Measurements from ENCODE around the gene PPP2R5E. TPM values are rescaled to one million over a fixed set of nuclear protein-coding genes. Genes with fewer than 3 reads are reported as not detected.

Gene PPP2R5E
- total and polyA plus RNA-seq, 2 donors (not counting 3 experiments of a cell fraction or from before 2014, with no cell fraction given), result 4.9 to 52.5 TPM

DNA sequence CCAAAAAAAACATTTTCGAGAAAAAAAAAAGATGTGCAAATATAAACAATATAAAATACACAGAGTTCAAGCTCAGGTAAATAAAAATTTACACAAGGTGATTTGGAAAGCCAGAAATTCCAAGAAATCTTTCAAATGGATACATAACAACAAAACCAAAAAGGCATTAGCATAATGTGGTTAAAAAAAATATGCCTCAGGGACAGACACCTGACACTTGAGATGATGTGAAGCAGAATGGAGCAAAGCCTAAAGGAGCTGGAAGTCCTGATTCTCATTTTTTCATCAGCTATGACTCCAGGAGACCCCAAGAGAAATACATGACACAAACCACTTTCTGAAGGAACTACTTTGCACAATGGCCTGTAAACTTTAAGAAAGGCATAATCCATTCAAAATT is 98.6 kb downstream of the PPP2R5E start:
- no peaks in the 10 kb centered on the region for H3K9me3 ChIP-seq (replicated peaks; ENCODE audit: control insufficient read depth, insufficient read depth, low read length)
- no peaks in the 10 kb centered on the region for H3K9me1 ChIP-seq (replicated peaks; ENCODE audit: control insufficient read depth, extremely low read depth, insufficient read depth, low read length)
- peaks cover 42% of the 10 kb centered on the region for H3K79me2 ChIP-seq (ENCODE audit: control insufficient read depth, insufficient read depth, low read length)
- H3K4me2 ChIP-seq (ENCODE audit: insufficient read depth, low read length), result no peak overlapping the region
- DNase-seq (ENCODE audit: low read depth, low spot score), result no peak
- H3K4me3 ChIP-seq (replicated peaks in 1 of 3; ENCODE audit: insufficient read depth in 1 of 3, low read depth in 1 of 3, low read length in 3 of 3), result no peak overlapping the region
- no peaks in the 10 kb centered on the region for H3K4me1 ChIP-seq (ENCODE audit: control insufficient read depth, extremely low read depth, insufficient read depth, low read length)
- H2AFZ ChIP-seq (ENCODE audit: low read depth, low read length), result no peak overlapping the region
- no peaks in the 10 kb centered on the region for H3K27me3 ChIP-seq (ENCODE audit: control insufficient read depth in 2 of 2, insufficient read depth in 2 of 2, low read length in 2 of 2)
- CTCF ChIA-PET, result interaction anchor here (0.8 kb wide), 1 partner anchor 42 kb away, joined by 3 read pairs; no protein-coding TSS in a partner anchor
- BruUV-seq (replicated peaks), result no TSS peak
- H3K36me3 ChIP-seq (ENCODE audit: control insufficient read depth in 2 of 2, extremely low read depth in 1 of 2, insufficient read depth in 2 of 2, low read length in 2 of 2), result no peaks in the 10 kb centered on the region
- peaks cover 7% of the 10 kb centered on the region for H4K20me1 ChIP-seq (replicated peaks; ENCODE audit: control insufficient read depth, extremely low read depth, insufficient read depth, low read length)
- POLR2A ChIA-PET, result no interaction called here
- dilution Hi-C loops (cut with MboI; ENCODE audit: extremely low pct_ligation_motif_present, low sequenced_read_pairs) (no loop called here), intact Hi-C loops (cut with micrococcal nuclease) (no loop called here)
- H3K9ac ChIP-seq (replicated peaks; ENCODE audit: extremely low read depth, insufficient read depth, low read length), result no peak overlapping the region
- no peak for TF ChIP-seq POLR2AphosphoS5 (IDR thresholded peaks at IDR 0.05; ENCODE audit: insufficient read depth, low read depth, low read length)
- no peak for TF ChIP-seq MAX (IDR thresholded peaks at IDR 0.05; ENCODE audit: insufficient read depth, insufficient read length)
- TF ChIP-seq GATA2 (IDR thresholded peaks at IDR 0.05; ENCODE audit: insufficient read depth, insufficient read length, low read depth, low read length), result no peak
- no peak for TF ChIP-seq FOS (IDR thresholded peaks at IDR 0.05; ENCODE audit: borderline replicate concordance, insufficient read depth, low read length)
- TF ChIP-seq JUN (IDR thresholded peaks at IDR 0.05; ENCODE audit: borderline replicate concordance, insufficient read depth, insufficient read length, low read depth), result no peak
- no peak for TF ChIP-seq EZH2 (IDR thresholded peaks at IDR 0.05; ENCODE audit: borderline replicate concordance, low read depth, low read length, severe bottlenecking)
- no peak for TF ChIP-seq MYC (IDR thresholded peaks at IDR 0.05; ENCODE audit: low read depth, low read length)
- no peak for FAIRE-seq
- no peak overlapping the region for H3K27ac ChIP-seq (ENCODE audit: insufficient read depth, low read depth, low read length)

DNA sequence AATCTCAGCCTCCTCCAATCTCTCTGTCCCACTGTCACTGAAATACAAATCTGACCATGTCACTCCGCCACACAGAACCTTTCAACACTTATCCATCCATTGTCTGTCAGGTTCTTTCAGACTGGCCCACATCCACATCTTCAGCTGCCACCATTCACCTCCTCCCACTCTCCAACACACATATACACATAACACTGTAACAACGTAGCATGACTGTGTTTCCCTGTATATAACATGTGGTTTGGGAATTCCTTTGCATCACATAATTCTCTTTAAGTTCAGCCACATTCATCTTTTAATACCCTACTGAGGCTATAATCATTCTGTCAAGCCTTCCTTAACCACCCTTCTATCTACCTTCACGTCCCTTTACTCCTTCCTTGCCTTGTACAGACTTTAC is 99.2 kb downstream of the PPP2R5E start:
- Histone ChIP-seq H4K20me1 (replicated peaks; ENCODE audit: control insufficient read depth, extremely low read depth, insufficient read depth, low read length) (peaks cover 7% of the 10 kb centered on the region), H3K79me2 (ENCODE audit: control insufficient read depth, insufficient read depth, low read length) (peaks cover 39% of the 10 kb centered on the region), H3K9me3 (replicated peaks; ENCODE audit: control insufficient read depth, insufficient read depth, low read length) (no peaks in the 10 kb centered on the region), H3K9ac (replicated peaks; ENCODE audit: extremely low read depth, insufficient read depth, low read length) (no peak overlapping the region), H3K4me2 (ENCODE audit: insufficient read depth, low read length) (no peak overlapping the region), H2AFZ (ENCODE audit: low read depth, low read length) (no peak overlapping the region), H3K27ac (ENCODE audit: insufficient read depth, low read depth, low read length) (no peak overlapping the region), H3K27me3 (ENCODE audit: control insufficient read depth in 2 of 2, insufficient read depth in 2 of 2, low read length in 2 of 2) (no peaks in the 10 kb centered on the region), H3K4me1 (ENCODE audit: control insufficient read depth, extremely low read depth, insufficient read depth, low read length) (no peaks in the 10 kb centered on the region), H3K36me3 (ENCODE audit: control insufficient read depth in 2 of 2, extremely low read depth in 1 of 2, insufficient read depth in 2 of 2, low read length in 2 of 2) (no peaks in the 10 kb centered on the region), H3K4me3 (replicated peaks in 1 of 3; ENCODE audit: insufficient read depth in 1 of 3, low read depth in 1 of 3, low read length in 3 of 3) (no peak overlapping the region), H3K9me1 (replicated peaks; ENCODE audit: control insufficient read depth, extremely low read depth, insufficient read depth, low read length) (no peaks in the 10 kb centered on the region)
- dilution Hi-C loops (cut with MboI; ENCODE audit: extremely low pct_ligation_motif_present, low sequenced_read_pairs), result no loop called here
- no peak for DNase-seq (ENCODE audit: low read depth, low spot score)
- BruUV-seq (replicated peaks), result no TSS peak
- no peak for TF ChIP-seq MAX (IDR thresholded peaks at IDR 0.05; ENCODE audit: insufficient read depth, insufficient read length)
- no peak for TF ChIP-seq POLR2AphosphoS5 (IDR thresholded peaks at IDR 0.05; ENCODE audit: insufficient read depth, low read depth, low read length)
- no peak for TF ChIP-seq EZH2 (IDR thresholded peaks at IDR 0.05; ENCODE audit: borderline replicate concordance, low read depth, low read length, severe bottlenecking)
- no peak for TF ChIP-seq CTCF (IDR thresholded peaks at IDR 0.05; ENCODE audit: extremely low read depth in 1 of 2, insufficient read depth in 1 of 2, low read depth in 1 of 2, low read length in 2 of 2)
- no peak for TF ChIP-seq POLR2A (IDR thresholded peaks at IDR 0.05; ENCODE audit: low read depth, low read length)
- no peak for TF ChIP-seq FOS (IDR thresholded peaks at IDR 0.05; ENCODE audit: borderline replicate concordance, insufficient read depth, low read length)
- TF ChIP-seq GATA2 (IDR thresholded peaks at IDR 0.05; ENCODE audit: insufficient read depth, insufficient read length, low read depth, low read length), result no peak
- TF ChIP-seq JUN (IDR thresholded peaks at IDR 0.05; ENCODE audit: borderline replicate concordance, insufficient read depth, insufficient read length, low read depth), result no peak
- TF ChIP-seq MYC (IDR thresholded peaks at IDR 0.05; ENCODE audit: low read depth, low read length), result no peak
- FAIRE-seq, result no peak
- ChIA-PET POLR2A (no interaction called here), CTCF (interaction anchor here (1.4 kb wide), 1 partner anchor 55 kb away, joined by 3 read pairs; no protein-coding TSS in a partner anchor)
- intact Hi-C loops (cut with micrococcal nuclease), result no loop called here

Data from endothelial cell of umbilical vein (primary cell).